HG03354 (cell line): ENCODE results near the gene ZNF77.
"Not testable (repeated sequence)": the region's sequence is repeated elsewhere in the genome, so short reads cannot be mapped to it uniquely, and the experiment has no call there.

Experiments used
- ATAC-seq: cut with Tn5 transposase; IDR thresholded peaks from one replicate; pipeline ENCODE4 v1.9.1; 2021; ENCODE audit warnings: mild to moderate bottlenecking; ENCODE audit not compliant: unreplicated experiment, poor library complexity, severe bottlenecking

The ZNF77 gene

DNA sequence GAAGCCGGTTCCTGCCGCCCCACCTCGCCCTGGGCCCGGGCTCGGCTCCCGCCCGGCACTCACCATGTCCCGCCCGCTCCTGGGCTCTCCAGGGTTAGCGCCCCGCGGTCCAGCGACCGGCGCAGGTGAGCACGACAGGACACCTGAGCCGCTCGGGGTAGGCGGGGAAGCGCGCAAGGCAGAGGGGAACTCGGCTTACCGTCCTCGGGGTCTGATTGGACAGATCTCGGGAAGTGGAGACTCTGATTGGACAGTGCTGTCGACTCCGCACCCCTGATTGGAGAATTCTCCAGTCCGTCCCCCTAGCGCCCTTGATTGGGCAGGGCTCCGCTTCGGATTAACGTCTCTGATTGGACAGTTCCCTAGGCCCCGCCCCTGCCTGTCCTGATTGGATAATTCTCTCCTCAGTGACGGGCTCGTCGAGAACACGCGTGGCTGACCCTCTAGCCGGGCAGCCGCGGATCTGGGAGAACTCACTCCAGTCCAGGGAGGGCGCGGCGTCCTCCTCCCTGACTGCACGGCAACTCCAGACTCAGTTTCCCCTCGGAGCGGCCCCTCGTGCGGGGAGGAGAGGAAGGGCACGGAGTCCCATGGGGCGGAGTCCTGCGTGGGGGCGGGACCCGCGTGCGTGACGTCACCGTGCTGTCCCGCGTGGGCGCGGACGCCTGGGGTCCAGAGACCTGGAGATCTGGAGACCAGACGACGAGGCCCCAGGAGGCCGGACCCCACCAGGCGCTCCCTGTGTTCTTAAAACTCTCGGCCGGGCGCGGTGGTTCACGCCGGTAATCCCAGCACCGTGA lies at the start of gene ZNF77:
Gene ZNF77, minus strand, starts transcription at position 197 of the 800 bp plus-strand sequence. Its CDS starts 131 bp downstream, at position 66.
- ATAC-seq: peak; percentile 91

DNA sequence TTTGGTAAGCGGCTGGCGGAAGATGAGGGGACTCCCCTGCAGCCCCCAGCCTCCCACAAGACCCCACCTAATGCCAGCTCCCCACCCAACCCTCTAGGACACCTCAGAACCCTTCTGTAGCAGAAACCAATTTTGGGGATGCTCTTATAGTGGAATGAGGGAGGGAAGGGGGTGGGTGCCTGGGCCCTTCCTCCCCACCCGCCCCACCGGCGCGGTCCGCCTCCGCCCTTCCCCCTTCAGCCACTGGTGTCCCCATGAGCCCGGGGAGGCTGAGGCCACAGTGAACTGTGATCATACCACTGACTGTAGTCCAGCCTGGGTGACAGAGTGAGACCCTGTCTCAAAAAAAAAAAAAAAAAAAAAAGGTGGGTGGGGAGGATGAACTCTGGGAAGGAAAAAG lies 48.8 kb upstream of the ZNF77 start:
- ATAC-seq: no peak

DNA sequence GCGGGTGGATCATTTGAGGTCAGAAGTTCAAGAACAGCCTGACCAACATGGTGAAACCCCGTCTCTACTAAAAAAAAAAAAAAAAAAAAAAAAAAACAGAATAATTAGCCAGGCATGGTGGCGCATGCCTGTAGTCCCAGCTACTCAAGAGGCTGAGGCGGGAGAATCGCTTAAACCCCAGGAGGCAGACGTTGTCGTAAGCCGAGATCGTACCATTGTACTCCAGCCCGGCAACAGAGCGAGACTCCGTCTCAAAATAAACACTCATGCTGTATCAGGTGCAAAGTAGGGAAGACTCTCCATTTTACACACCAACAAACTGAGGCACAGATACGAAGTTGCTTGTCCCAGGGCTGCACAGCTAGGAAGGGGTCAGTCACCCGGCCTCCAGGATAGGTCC lies 48.2 kb upstream of the ZNF77 start:
- ATAC-seq: no peak

DNA sequence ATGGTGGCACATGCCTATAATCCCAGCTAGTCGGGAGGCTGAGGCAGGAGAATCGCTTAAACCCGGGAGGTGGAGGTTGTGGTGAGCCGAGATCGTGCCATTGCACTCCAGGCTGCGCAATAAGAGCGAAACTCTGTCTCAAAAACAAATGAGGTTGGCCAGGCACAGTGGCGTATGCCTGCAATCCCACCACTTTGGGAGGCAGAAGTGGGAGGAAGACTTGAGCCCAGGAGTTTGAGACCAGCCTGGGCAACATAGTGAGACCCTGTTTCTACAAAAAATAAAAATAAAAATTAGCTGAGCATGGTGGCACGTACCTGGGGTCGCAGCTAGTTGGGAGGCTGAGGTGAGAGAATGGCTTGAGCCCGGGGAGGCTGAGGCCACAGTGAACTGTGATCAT lies 47.6 kb upstream of the ZNF77 start:
- not testable (repeated sequence) for ATAC-seq

DNA sequence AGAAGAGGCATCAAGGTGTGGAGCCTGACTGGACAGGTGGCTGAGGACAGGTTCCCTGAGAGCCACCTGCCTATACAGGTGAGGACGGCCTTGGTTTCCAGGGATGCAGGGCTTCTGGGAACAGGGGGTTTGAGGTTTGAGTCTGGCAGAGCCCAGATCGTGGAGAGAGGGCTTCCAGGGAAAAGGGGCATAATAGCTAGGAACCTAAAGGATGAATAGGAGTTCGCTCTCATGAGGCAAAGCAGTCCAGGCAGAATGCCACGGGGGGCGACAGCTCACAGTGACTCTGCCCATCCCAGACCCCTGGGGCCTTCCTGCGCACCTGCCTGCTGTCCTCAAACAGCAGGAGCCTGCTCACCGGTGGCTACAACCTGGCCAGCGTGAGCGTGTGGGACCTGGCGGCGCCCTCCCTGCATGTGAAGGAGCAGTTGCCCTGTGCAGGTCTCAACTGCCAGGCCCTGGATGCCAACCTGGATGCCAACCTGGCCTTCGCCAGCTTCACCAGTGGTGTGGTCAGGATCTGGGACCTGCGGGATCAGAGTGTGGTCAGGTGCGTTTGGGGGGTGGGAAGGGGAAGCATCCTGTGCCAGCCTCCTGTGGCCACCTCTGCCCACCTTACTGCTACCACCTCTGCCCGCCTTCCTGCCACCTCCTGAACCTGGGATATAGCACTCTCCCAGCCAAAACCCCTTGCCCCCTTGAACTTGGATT lies 44.6 kb upstream of the ZNF77 start:
- ATAC-seq: no peak

DNA sequence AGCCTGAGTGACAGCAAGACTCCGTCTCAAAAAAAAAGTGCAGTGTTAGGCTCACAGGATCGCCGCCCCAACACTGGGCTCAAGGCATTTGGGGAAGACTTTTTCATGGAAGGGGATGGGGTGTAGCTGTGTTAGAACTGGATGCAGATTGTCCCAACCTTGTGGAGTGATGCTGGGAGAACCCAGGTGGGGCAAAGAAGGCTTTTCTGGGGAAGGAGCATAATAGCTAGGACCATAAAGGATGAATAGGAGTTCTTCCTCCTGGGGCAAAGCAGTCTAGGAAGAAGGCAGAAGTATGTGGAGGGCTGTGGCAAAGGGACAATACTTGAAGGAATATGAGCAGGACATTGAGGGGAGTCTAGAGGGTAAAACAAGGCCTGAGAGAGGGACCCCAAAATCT lies 43.8 kb upstream of the ZNF77 start:
- no peak for ATAC-seq

DNA sequence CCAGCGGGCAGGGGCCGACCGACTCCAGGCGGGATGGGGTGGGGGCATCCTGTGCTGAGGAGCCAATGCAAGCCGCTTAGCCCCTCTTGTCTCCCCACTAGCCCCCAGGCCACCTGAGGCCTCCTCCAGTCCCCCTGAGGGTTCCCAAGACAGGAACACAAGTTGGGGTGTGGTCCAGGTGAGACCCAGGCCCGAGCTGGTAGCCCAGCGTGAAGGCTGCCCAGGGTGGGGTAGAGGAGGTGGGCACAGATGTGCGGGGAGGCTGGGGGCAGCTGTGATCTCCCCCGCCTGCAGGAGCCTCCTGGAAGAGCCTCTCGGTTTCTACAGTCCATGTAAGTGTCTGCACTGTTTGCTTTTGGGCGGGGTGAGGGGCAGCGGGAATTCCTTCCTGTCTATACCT lies 43.0 kb upstream of the ZNF77 start:
- no peak for ATAC-seq

DNA sequence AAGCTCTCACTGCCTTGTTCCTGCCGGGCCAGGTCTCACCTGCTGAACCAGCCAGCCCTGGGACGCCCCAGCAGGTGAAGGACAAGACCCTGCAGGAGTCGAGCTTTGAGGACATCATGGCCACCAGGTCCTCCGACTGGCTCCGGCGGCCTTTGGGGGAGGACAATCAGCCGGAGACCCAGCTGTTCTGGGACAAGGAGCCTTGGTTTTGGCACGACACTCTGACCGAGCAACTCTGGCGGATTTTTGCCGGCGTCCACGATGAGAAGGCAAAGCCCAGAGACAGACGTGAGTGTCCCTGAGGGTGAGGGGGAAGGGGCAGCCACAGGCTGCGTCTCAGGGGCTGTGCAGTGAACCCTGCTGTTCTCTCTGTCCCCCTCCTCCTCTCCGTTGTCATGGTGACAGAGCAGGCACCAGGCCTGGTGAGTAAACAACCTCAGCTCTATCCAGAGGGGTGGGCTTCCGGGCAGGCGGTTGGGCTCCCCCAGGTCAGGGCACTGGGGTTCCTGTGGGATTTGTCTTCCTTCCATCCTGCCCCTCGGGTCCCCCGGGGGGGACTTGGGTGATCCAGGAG lies 42.3 kb upstream of the ZNF77 start:
- ATAC-seq: no peak

DNA sequence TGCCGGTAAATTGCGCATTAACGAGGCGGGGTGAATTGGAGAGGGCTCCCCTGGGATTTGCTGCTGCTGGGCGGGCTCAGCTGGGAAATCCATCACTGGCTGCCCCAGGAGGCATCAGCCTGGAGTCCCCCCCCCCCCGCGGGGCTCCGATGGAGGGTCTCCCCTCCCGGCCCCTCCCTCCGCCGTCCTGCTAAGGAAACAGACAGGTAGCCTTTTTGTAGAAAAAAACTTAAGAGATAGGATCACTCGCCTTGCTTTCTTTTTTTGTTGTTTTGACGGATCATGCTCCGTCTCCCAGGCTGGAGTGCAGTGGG lies 39.4 kb upstream of the ZNF77 start:
- no peak for ATAC-seq

DNA sequence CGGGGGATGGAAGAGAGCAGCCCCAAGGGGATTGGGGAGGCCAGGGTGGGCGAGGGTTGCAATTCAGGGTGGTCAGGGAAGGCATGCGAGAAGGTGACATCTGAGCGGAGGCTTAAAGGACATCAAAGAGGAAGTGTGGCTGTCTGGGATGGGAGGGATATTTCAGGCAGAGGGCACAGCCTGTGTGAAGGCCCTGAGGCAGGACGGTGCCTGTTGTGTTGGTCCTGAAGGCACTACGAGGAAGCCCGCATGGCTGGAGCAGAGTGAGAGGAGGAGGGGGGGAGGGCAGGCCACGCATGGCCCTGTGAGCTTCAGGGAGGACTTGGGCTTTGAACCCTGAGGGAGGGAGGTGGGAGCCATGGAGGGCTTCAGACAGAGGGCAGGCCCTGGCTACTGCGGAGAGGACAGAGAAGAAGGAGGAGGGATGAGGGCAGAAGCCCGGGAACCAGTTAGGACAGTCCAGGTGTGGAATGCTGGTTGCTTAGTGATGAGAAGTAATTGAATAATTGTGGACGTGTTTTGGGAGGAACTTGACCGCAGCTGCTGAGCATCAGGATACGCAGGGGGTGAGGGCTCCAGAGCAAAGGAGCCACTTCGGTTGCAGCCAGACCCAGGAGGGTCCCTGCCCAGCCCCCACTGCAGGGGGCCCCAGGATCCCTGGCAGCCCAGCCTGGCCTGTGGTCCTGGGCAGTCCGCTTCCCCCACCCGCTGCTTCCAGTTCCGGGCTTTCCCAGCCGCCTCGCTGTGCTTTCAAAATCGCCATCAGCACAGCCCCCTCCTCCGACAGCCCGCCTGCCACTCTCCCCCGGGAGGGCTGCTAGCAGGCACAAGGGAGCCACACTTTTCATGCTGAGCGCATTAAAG lies 38.8 kb upstream of the ZNF77 start:
- ATAC-seq: no peak

DNA sequence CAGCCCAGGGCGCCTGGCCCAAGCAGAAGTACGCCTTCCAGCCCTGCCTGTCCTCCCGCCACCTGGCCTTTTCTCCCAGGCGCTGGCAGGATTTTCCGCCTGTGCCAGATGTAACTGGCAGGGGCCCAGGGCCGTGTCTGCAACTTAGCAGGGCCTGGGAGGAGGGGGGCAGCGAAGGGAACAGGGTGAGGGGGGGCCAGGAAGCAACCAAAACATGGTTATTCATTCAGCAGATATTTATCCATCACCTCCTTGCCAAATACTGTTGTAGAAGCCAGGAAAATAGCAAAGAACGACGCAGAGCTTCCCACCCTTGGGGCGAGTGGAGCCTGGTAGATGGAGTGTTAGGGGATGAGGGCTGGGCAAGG lies 38.2 kb upstream of the ZNF77 start:
- no peak for ATAC-seq

DNA sequence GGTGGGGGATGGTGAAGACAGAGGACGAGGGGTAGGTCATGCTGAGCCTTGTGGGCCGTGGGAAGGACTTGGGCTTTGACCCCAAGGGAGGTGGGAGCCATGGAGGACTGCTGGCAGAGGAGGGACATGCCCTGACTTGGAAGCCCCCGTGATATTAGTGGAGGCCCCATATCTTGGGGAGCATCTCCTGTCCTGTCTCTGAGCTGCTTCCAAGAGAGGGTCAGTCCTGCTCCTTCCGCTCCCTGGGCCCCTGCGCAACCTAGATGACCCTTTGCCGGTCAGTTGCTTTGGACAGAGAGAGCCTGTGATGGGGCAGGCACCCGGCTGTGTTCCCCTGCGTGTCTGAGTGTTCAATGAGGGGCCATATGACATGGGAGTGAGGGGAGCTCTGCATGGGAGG lies 37.8 kb upstream of the ZNF77 start:
- ATAC-seq: no peak

DNA sequence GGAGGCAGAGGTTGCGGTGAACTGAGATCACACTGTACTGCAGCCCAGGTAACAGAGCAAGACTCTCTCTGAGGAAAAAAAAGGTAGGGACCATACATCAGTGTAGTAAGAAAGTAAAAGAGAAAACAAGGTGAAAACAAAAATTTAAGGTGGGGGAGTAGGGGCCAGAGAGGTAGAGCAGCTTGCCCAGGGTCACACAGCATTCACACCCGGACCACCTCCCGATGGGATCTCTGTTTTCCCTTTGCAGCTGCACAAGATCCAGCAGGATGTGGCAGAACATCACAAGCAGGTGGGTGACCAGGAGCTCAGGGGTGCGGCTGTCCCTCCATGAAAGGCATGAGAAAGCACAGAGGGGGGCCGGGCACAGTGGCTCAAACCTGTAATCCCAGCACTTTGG lies 37.1 kb upstream of the ZNF77 start:
- no peak for ATAC-seq

DNA sequence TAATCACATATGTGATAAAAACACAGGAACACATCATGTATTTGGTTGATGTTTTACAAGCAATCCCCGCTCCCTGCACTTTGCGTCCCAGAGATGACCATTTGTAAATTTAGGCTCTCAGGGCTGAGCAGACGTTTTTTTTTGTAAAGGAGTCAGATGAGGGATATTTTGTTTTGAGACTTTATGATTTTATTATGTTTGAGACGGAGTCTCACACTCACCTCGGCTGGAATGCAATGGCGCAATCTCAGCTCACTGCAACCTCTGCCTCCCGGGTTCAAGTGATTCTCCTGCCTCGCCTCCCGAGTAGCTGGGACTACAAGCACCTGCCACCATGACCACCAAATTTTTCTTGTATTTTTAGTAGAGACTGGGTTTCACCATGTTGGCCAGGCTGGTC lies 34.0 kb upstream of the ZNF77 start:
- ATAC-seq: no peak

DNA sequence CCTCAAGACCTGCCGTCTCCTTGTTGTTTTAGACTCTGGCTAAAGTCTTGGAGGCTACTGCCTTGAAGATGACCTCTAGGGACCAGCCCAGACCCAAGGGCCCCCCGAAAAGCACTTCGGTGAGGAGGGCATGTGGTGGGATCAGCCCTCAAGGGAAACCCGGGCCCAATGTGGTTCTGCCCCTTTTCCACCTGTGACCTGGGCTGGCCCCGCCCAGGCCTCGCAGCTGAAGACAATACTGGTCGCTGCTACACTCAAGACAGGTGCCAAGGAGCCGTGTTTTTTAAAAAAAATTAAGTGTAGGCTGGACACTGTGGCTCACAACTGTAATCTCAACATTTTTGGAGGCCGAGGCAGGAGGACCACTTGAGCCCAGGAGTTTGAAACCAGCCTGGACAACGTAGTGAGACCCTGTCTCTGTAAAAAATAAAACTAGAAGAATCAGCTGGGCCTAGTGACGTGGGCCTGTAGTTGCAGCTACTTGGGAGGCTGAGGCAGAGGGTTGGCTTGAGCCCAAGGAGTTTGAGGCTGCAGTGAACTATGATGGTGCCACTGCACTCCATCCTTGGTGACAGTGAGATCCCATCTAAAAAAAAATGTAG lies 33.5 kb upstream of the ZNF77 start:
- ATAC-seq: no peak

DNA sequence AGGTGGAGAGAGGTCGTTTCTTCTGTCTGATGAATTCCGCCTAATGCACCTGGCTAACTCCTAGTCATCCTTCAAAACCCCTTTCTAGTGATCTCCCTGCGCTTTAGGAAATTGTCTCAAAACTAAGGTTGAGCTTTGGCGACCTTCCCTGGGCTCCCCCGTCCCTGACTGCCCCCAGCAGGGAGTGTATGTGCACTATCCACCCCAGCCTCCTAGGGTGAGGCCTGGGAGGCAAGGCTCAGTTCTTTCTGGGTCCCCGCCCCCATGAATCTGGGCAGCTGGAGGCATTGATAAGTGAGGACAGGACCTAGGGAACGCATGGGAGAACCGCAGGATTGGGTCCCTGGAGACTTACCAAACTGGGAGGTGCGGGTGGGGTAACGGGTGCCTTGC lies 33.0 kb upstream of the ZNF77 start:
- no peak for ATAC-seq

DNA sequence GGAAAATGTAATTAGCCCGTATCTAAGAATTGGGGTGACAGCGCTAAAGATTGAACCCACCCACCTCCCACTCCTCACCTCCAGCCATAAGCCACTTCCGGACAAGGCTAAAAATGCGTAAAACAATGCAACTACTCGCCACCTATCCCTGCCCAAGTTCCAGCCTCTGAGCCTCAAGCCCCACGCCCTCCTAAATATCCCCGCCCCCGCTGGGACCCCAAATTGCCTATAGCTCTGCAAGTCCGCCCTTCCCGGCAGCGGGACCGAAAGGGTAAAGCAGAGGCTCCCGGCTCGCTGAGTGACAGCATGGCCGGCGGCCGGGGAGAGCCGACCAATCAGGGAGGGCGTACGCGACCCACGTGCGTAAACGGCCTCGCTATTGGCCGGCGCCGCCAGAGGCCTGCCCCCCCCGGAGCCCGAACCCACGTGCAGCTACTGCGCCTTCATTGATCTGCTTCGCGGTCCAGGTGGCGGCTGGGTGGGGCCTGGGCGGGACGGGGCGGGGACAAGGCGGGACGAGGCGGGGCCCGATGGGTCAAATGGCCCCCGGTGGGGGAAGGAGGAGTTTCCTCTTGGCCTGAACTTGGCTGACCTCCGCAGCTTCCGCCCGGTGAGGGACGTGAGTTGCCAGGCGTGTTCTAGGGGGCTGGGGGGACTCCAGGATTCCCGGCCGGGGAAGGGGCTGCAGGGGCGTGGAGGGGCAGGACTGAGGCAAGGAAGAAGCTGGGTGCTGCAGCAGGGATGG lies 32.4 kb upstream of the ZNF77 start, which contains the start of gene TLE6:
Gene TLE6, plus strand, starts transcription at position 564 of the 745 bp plus-strand sequence. CDS start 670 bp downstream, outside the sequence.
- ATAC-seq: peak; percentile 94

DNA sequence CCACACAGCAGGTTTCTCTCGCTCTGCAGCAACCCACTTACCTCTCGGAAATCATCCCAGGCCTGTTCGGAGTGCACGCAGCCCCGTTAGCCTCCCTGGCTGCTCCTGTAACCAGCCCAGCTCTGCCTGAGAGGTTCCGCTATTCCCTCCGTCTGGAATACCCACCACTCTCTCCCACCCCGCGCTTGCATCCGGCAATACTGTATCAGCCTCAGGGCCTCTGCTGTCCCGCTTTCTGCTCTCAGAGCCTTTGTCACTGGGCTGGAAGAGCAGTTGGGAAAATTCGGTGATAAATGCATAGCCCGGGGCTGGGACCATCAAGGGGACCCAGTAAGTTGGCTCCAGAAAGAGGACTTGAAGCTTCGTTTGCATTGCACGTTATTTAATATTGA lies 31.8 kb upstream of the ZNF77 start:
- no peak for ATAC-seq

DNA sequence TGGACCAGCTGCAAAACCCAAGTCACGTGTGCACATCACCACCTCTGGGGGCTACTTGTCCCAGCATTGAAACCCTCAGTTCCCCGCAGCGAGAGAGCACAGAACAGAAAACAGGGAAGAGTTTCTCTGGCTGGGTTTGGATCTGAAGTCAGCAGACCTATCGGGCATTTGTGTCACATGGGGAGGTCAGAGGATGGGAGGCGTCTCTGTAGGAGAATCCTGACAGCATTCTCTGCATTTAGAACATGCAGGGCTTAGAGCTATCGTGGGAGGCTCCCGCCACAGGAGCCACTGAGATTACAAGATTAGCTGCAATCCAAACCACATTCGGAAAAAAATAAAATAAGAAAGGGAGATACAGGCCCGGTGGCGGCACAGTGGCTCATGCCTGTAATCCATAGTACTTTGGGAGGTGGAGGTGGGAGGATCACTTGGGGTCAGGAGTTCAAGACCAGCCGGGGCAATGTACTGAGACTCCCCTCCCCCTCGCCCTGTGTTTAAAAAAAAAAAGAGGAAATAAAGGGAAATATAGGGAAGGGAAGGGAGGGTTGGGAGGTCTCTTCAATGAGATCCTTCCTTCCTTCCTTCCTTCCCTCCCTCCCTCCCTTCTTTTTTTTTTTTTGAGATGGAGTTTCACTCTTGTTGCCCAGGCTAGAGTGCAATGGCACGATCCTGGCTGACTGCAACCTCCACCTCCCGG lies 29.7 kb upstream of the ZNF77 start:
- no peak for ATAC-seq
